Measurements from ENCODE around the gene IFNA6. TPM values are rescaled to one million over a fixed set of nuclear protein-coding genes. Genes with fewer than 3 reads are reported as not detected.

IFNA6 gene
- total RNA-seq = not detected in 2 replicates

DNA sequence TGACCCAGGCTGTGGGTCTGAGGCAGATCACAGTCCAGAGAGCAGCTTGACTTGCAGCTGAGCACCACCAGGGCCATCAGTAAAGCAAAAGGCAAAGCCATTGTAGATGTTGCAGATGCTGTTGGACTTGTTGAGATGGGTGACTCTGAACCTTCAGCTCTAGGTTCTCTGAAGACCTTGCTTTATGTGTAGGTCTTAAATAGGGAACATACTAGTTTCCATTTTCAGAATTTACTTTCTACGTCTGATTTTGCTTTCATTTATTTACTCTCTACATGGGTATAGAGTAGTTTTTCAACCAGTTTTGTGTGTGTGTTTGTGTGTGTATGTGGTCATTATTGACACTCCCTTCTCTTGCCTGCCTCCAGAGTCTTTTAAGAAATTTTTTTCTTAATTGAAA is at the start of gene IFNA6:
IFNA6 (minus strand) TSS at position 101 of the 400 bp plus-strand sequence; CDS start at position 101, 0 bp downstream.

GRCh38 chr9:21385131-21385670 is 34.5 kb upstream of the IFNA6 start, which contains the start of gene IFNA2:
IFNA2 (minus strand) TSS chr9:21385398; CDS start chr9:21385329, 69 bp downstream.

DNA sequence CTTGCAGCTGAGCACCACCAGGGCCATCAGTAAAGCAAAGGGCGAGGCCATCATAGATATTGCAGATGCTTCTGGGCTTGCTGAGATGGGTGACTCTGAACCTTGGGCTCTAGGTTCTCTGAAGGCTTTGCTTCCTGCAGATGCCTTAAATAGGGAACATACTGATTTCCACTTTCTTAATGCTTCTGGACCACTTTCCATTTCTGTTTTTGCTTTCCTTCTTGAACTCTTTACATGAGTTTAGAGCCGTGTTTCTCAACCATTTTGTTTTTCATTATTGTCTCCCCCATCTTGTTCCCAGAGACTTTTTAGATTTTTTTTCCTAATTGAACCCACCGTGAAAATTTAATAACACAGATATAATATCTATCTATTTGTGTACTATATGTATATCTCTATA is 17.3 kb upstream of the IFNA6 start, which contains the start of gene IFNA13:
IFNA13 (minus strand) TSS at position 101 of the 400 bp plus-strand sequence; CDS start at position 54, 47 bp downstream.

DNA sequence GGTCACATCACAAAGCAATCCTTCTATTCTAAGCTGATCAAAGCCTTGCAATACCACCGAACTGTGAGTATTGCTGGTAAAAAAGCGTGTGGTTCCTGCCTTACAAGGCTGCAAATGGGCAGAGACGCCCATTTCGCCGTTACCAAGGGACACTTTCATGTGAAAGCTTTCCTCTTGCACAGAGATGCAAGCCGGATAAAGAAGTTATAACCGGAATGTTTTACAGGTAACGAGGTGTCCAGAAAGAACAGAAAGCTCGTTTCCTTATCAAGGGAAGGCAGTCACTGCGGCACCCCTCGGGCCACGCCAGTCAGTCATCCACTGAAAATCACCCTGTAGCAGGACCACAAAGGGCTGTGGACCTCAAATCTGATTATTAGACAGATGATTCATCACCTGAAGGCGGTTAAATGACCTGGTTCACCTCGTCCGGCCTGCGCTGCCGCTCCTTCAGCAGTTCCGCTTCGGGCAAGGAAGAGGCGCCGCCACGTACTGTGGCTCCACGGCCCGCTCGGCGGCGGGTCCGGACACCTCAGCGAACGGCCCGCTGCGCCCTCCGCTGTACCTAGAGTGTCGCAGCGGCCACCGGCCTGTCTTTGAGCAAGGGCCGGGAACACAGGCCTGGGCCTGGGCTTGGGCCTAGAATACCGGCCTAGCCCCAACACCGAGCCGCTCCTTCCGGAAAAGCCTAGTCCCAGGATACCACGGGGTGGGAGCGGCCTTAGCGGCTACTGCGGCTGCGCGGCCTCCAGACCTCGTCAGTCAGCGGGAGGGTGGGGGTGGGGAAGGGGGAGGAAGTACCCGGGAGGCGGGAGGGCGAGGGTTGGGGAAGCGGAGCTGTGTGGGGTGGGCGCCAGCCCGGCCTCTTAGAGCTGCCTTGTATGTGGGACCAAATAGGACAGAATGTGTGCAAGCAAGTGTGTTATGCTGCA is 15.7 kb downstream of the IFNA6 start, which contains the start of gene KLHL9:
KLHL9 (minus strand) TSS at position 704 of the 932 bp plus-strand sequence; CDS start at position 159, 545 bp downstream.

GRCh38 chr9:21305213-21305612 is 45.5 kb downstream of the IFNA6 start, which contains the start of gene IFNA5:
IFNA5 (minus strand) TSS chr9:21305313; CDS start chr9:21305256, 57 bp downstream.

Other genes starting within 250 kb of the IFNA6 start
- not detected in 2 replicates for gene IFNW1, start 209.1 kb downstream of the IFNA6 start, total RNA-seq
- not detected in 2 replicates for gene IFNA21, start 184.2 kb downstream of the IFNA6 start, total RNA-seq
- gene IFNA4, start 163.3 kb downstream of the IFNA6 start, total RNA-seq = not detected in 2 replicates
- not detected in 2 replicates for gene IFNA7, start 148.7 kb downstream of the IFNA6 start, total RNA-seq
- not detected in 2 replicates for gene IFNA10, start 143.7 kb downstream of the IFNA6 start, total RNA-seq
- not detected in 2 replicates for gene IFNA16, start 133.6 kb downstream of the IFNA6 start, total RNA-seq
- not detected in 2 replicates for gene IFNA17, start 122.7 kb downstream of the IFNA6 start, total RNA-seq
- not detected in 2 replicates for gene IFNA14, start 110.9 kb downstream of the IFNA6 start, total RNA-seq
- gene IFNA5, start 45.6 kb downstream of the IFNA6 start, total RNA-seq = not detected in 2 replicates
- gene KLHL9, start 15.5 kb downstream of the IFNA6 start, total RNA-seq = 29.2 and 37.3 TPM in 2 replicates
- not detected in 2 replicates for gene IFNA13, start 17.2 kb upstream of the IFNA6 start, total RNA-seq
- gene IFNA2, start 34.5 kb upstream of the IFNA6 start, total RNA-seq = not detected in 2 replicates
- gene IFNA8, start 58.2 kb upstream of the IFNA6 start, total RNA-seq = not detected in 2 replicates
- not detected in 2 replicates for gene IFNA1, start 89.6 kb upstream of the IFNA6 start, total RNA-seq
- 1.8 and 3.3 TPM in 2 replicates for gene IFNE, start 131.4 kb upstream of the IFNA6 start, total RNA-seq

All from smooth muscle cell of bladder (primary cell).